ENCODE measurements around the gene DNMT1. TPM values are rescaled to one million over a fixed set of nuclear protein-coding genes. Genes with fewer than 3 reads are reported as not detected.

DNMT1 gene
- total RNA-seq, 1 experiment from 2014 or later: 227 TPM

GRCh38 chr19:10138879-10139795, 55.6 kb downstream of the DNMT1 start:
- no peak overlapping the region for H2BK20ac ChIP-seq (ENCODE audit: low read depth, low read length, poor library complexity, severe bottlenecking)
- no peak overlapping the region for H3K27ac Mint-ChIP-seq
- H2BK15ac ChIP-seq (ENCODE audit: low read depth, low read length): no peak overlapping the region
- 0 out of 2 replicates have a peak, but pooled peaks cover 2% of the 10 kb centered on the region for H3K79me2 ChIP-seq (ENCODE audit: insufficient read depth, low read length)
- no peak overlapping the region for H2AK5ac ChIP-seq (ENCODE audit: insufficient read length, low read length)
- H3K27ac ChIP-seq (ENCODE audit: insufficient read length, low read depth, low read length): no peak overlapping the region
- DNase-seq: no peak
- no peaks in the 10 kb centered on the region for H3K23me2 ChIP-seq (ENCODE audit: insufficient read length, low read depth, low read length, poor library complexity, severe bottlenecking)
- no peak overlapping the region for H4K91ac ChIP-seq (ENCODE audit: insufficient read length, low read depth, low read length)
- H3K56ac ChIP-seq (ENCODE audit: insufficient read length, low read depth, low read length): no peak overlapping the region
- no peak overlapping the region for H2AFZ ChIP-seq (ENCODE audit: low read length)
- H3K4me2 ChIP-seq (ENCODE audit: insufficient read depth, insufficient read length, low read length): no peak overlapping the region
- WGBS (ENCODE audit: extremely low coverage, insufficient read length, low lambda C conversion rate): no CpG with 5 or more reads among the region's 27 CpGs
- H3K18ac ChIP-seq (ENCODE audit: insufficient read length, low read depth, low read length): no peak overlapping the region
- H3K4me1 Mint-ChIP-seq: no peaks in the 10 kb centered on the region
- no peak overlapping the region for H2BK5ac ChIP-seq (ENCODE audit: insufficient read length, low read length)
- peaks cover 35 to 97% (median 71%) of the 10 kb centered on the region in 3 experiments; a peak in 6 of 7 replicates for H3K36me3 Mint-ChIP-seq (ENCODE audit: insufficient read depth in 1 of 3, low read depth in 3 of 3)
- H3K9me3 ChIP-seq (ENCODE audit: control insufficient read depth, low read depth, low read length): no peaks in the 10 kb centered on the region
- H3K14ac ChIP-seq (ENCODE audit: insufficient read depth, low read length): no peak overlapping the region; the same call in 1 of the 2 replicates
- no peak for TF ChIP-seq CTCF (conservative IDR thresholded peaks at IDR 0.05)
- no peak overlapping the region for H4K8ac ChIP-seq (replicated peaks; ENCODE audit: insufficient read length, low read depth, low read length)
- H4K20me1 ChIP-seq (ENCODE audit: control insufficient read depth, insufficient read depth, insufficient read length): no peaks in the 10 kb centered on the region
- H3K9me3 Mint-ChIP-seq: no peaks in the 10 kb centered on the region
- no peaks in the 10 kb centered on the region for H3K79me1 ChIP-seq (ENCODE audit: insufficient read depth, low read depth, low read length, poor library complexity, severe bottlenecking)
- H2BK12ac ChIP-seq (ENCODE audit: insufficient read length, low read depth, low read length): no peak overlapping the region
- no peak overlapping the region for H4K5ac ChIP-seq (ENCODE audit: insufficient read length, low read depth, low read length)
- no peak overlapping the region for H3T11ph ChIP-seq (ENCODE audit: low read length)
- no peaks in the 10 kb centered on the region for H3K27me3 ChIP-seq (ENCODE audit: insufficient read depth, low read length)
- H2BK120ac ChIP-seq (ENCODE audit: low read depth, low read length, poor library complexity, severe bottlenecking): no peak overlapping the region
- H3K27me3 Mint-ChIP-seq (ENCODE audit: low read depth): no peaks in the 10 kb centered on the region; the same call in 1 of the 2 replicates
- H3K4me1 ChIP-seq (ENCODE audit: insufficient read depth, low read length): no peaks in the 10 kb centered on the region
- no peak overlapping the region for H3K23ac ChIP-seq (ENCODE audit: insufficient read length, low read depth, low read length)
- H3K4me3 Mint-ChIP-seq: no peak overlapping the region
- no peak overlapping the region for H3K4ac ChIP-seq (ENCODE audit: low read depth, low read length)
- H3K9ac ChIP-seq (ENCODE audit: extremely low read depth, insufficient read length, low read length): no peak overlapping the region

All from H9 (cell line).